HG03139 (cell line): Measurements from ENCODE around the gene MAP1B.
A peak's percentile ranks its signal among the peaks of the same experiment; 100 is the strongest.

ENCODE experiments used
- ATAC-seq: cut with Tn5 transposase; IDR thresholded peaks from one replicate; pipeline ENCODE4 v1.9.1; 2021; ENCODE audit not compliant: unreplicated experiment

MAP1B gene

DNA sequence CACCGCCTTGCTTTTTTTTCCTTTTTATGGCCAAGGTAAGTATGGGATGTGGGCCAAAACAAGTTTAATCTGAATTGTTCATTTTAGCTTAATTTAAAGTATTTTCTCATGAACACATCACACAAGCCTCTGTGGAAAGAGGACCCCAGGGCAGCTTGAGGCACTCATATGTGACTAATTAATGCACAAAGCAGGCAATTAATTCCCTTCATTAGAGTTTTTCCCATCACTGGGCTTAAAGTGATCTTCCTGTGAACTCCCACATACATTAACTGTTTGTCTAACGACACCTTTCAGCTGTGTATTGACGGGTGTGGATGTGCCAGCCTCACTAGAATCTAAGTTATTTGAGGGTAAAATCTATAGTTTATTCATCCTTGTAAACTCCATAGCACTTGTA, 109.5 kb downstream of the MAP1B start:
- no peak for ATAC-seq

DNA sequence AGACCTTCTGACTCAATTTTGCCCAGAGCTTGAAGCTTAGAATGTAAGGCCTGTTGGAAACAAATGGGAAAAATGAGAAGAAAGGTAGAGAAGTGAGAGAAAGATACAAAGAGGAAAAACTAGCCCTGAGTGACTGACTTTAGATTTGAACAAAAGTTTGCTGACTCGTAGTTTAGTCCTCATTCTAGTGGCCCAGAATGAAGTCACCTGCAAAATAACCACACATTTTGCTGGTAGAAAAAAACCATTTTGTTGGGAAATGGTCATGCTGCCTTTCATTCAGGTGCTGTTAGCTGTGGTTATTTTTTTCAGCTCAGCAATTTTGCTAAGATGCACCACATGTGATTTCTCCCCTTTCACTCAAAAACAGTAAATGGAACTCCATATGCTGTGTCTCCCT, 113.8 kb downstream of the MAP1B start:
- ATAC-seq: no peak

DNA sequence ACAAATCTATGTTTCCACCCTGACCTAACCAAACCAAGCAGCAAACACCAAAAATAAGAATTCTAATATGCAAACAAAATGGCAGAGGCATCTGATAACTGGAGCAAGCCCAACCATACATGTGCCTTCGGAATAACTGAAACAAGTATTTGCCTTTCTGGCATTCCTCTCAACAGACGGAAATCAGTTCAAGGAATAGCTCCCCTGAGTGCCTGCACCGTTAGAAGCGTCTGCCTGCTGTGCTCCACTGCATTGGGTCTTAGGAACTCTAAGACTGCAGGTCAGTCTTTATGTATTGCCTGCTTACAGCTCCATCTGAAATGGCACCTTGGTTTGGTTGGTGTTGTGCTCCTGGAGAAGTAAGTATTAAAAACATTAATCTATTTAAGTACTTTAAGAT, 114.3 kb downstream of the MAP1B start:
- ATAC-seq: no peak

DNA sequence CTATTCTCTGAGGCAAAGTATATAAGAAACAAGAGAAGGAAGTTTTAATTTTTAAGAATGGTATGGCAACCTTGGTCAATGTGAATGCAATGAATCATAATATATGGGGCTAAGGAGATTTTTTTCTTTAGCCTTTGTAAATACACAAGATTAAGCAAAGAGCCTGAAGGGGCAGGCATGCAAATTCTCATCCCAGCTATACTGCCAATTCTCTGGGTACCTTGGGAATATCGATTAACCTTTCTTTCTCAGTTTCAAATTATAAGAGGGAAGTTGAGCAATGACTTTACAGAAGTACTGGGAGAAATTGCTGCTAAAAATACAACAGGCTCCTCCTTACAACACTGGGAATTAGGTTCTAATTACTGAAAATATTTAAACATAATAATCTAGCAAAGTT, 115.2 kb downstream of the MAP1B start:
- ATAC-seq: no peak

DNA sequence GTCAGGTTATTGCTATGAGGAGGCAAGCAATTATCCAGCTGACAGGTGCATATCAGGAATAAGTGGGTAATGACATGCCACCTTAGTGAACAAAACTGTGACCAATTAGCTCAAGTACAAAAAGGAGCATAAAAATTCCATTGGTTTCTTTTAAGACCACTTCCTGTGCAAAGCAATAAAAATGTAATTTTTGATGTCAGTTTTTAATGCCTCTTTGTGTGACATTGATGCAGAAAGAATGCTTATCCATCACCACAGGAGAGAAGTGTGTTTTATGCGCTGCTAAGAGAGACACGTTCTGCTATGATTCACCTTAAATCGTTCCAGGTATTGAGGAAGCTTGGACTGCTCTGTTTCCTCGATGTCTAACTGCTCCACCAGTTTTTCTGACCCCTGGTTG, 116.1 kb downstream of the MAP1B start:
- no peak for ATAC-seq

DNA sequence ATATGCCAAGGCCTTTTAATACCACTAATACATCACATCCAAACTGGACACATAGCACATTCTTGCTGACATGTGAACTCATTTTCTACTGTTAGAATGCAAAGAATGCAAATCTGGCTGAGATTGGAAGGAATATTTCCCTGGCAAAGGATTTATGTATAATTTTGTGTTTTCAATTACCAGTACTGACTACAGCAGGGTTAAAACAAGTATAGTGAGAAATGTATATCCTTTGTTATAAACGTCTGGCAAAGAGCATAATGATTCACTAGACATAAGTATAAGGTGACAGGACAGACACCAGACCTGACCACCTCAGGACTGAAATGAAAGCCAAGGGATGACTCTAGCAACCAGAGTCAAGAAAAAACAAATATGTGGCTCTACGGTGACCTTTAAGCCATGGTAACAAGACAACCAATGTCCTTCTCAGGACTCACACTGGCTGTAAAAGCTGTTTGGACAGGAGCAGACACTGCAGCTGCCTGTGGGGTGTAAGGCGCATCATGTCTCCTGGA, 117.7 kb downstream of the MAP1B start:
- ATAC-seq: no peak

DNA sequence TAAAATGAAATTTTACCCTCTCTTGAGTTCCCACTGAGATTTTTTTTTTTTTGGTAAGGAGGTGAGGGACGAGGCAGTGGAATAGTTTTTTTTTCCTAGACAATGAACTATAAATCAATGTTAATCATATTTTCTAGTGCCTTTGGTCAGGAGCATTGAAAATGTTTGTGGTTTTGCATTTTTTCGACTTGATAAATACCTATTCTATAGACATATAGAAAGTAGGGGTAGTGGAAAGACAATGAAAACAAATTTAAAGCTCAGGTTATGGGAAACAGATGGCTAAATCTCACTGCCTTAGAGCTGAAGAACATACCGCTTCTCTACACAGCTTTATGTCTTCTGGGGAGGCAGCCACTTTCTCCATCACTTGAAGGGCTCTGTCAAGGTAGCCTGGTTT, 118.5 kb downstream of the MAP1B start:
- ATAC-seq: no peak

DNA sequence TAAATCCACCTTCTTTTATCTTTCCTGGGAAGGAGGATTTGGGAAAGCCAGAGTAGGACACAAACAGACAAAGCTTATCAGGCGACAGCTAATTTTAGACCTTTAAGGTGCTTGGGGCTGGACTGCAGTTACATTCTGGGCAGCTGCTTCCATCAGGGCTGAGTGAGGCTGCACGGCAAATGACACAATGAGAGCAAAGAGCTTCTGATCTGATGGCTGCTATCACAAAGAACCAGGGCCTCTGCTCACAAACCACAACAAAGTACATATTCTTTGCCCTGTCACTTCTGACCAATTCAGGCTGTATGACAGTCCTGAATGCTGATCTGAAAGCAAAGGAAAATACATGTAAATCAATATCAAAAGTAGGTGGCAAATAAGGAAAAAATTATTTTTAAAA, 119.7 kb downstream of the MAP1B start:
- no peak for ATAC-seq

DNA sequence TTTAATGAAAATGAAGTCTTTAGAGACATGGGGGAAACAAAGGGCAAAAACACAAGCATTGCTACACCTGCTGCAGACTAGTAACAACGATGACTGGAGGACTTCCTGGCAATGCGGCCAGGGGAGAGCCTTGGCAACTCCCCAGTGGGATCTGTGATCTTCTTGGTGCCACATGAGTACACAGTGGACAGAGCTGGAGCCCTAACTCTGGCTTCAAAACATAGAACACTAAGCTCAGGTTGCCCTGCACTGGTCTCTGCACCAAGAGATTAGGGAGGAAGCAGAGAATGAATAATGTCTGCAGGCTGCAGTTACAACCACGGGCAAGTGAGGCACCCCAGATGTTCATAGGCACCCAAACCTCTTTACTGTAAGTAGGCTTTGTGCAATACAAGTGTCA, 121.7 kb downstream of the MAP1B start:
- ATAC-seq: no peak

DNA sequence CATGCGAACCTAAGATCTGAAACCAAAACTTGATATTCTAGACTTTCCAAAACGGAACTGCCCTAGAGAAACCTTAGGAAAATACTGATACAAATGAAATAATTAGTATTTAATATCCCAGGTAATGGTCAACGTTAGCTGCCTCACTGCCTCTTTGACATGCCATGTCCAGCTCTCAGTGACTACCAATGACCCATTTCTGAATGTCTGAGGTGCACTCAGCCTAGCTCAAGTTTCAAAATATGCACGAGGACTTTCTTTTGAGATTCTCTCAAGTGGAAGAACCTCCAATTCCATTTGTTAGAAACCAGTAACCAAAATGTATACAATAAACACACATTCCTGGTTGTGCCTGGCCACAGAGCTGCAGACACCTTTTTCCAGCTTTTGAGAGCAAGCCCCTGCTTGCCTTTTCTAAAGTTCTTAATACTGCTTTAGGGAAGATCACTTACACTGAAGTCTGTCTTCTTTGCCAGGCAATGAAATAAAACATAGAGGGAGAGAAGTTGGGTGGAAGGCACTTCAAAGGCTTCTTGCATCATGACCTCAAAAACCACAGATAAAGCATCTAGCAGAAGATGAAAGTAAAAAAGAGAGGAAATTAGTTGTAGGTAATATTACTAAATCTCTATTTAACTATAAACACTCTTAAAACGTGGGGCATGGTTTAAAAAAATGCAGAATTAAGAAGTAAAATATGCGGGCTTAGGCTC, 124.9 kb downstream of the MAP1B start:
- no peak for ATAC-seq

DNA sequence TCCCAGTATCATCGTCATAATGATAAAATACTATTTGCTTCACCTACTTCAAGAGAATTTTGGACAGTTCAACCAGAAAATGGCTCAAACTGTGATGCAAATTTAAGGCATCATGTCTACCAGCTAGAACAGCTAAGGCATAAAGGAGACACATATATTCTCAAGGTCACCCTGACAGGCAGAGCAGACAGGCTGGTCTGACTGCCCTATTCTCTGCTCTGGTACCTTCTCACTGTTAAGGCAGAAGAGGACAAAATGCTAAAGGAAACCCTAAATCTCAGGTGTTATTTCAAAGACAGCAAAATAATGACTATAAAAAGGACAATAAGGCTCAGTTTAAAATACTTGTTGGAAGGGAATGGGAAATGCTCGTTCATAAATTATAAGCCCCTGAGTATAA, 125.6 kb downstream of the MAP1B start:
- ATAC-seq: no peak

DNA sequence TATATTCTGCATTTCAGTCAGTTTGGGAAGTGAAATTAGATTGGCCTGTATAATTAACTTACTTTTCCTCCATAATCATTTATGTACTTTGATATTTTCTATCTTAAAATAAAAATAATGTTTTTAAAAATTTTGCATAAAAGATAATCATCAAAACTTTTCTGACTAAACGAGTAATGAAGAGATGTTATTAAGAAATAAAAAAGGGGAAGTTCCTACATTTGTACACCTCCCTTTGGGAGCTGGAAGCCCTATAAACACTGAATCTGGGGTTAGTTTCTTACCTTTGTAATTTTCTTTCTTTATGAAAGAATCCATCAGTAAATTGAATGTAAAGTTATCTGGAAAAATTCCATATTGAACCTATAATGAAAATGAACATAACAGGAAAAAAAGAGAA, 126.6 kb downstream of the MAP1B start:
- no peak for ATAC-seq

DNA sequence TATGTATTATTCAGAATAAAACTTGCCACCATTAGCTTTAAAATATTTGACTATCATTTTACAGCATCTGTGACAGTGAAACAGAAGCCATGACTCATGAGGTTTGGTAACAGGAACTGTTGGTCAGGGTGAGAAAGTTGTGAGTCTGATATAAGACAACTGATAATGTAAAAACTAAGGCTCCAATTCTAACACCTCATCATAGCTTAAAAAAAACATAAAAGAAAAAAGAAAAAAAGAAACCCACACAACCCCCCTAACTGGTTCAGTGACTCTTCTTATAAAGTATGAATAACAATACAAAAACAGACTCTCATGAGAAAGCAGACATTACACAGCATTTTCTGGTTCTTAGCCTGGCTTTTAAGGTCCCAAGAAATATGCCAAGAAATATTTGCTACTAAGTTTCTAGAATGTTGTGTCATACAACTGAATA, 127.0 kb downstream of the MAP1B start:
- peak; percentile 78 for ATAC-seq

DNA sequence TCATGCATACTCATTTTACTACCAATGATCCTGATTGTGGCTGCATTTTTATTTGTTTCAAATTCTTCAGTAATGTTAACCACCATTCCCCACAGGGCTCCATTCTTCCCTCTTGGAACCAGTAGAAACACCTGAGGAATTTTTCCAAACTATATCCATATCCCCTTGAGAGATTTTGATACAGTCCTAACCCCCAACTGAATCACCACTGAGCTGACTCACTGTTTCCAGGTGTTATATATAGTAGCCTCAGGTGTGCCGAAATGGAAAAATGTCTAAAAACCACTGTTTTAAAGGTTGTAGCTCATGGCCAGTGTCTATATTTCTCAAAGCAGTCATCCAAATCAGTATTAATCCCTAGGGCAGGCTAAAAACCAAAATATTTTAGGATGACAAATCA, 127.6 kb downstream of the MAP1B start:
- ATAC-seq: no peak

DNA sequence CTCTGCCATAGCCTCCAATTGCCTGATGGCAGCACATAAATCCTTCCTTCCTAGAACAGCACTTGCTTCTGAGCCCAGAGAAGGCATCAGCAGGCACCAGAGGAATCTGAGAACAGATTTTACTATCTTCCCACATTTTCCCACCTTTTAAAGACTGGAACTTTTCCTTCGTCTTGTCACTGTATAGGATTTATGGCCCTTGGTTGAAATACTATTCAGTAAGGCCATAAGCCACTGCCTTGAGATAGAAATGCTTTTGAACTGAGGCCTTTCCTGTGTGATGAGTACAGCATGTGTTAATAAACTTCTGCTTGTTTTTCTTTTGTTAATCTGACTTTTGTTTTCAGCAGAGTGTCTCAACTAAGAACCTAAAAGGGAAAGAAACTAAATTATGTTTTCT, 128.4 kb downstream of the MAP1B start:
- ATAC-seq: no peak

DNA sequence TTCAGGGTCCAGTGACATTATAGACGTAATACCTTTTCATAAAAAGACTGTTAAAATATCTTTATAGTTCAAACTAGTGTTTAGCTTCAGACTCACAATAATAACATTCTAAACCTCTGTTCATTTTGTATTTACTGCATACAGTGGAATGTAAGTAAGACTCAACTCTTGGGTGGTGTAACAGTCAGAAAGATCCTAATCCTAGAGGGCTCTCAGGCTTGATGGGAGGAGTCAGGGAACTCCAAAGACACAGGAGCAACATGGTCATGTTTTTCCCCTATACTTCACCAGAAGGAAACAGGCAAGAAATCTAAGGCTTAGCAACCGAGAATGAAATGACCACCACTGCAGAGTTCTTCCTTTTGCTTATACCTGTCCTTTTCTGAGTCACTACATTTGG, 130.1 kb downstream of the MAP1B start:
- ATAC-seq: no peak

DNA sequence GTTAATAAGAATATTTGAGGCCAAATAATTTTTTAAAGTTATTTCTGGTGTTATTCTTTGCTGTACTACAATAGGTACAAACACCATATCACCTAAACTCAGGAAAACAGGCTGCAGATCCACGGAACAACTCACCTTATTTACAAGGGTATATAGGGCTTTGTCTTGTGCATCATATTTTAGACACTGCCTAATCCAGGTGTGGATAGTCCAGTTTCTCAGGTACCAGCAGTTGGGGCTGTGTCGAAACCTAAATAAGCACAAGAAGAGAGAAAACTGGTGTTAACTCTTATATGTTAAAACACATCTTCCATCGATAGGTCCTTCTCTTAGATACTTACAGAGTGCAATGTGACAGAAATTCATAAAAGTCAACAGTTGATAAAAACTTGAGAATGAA, 130.6 kb downstream of the MAP1B start:
- no peak for ATAC-seq

DNA sequence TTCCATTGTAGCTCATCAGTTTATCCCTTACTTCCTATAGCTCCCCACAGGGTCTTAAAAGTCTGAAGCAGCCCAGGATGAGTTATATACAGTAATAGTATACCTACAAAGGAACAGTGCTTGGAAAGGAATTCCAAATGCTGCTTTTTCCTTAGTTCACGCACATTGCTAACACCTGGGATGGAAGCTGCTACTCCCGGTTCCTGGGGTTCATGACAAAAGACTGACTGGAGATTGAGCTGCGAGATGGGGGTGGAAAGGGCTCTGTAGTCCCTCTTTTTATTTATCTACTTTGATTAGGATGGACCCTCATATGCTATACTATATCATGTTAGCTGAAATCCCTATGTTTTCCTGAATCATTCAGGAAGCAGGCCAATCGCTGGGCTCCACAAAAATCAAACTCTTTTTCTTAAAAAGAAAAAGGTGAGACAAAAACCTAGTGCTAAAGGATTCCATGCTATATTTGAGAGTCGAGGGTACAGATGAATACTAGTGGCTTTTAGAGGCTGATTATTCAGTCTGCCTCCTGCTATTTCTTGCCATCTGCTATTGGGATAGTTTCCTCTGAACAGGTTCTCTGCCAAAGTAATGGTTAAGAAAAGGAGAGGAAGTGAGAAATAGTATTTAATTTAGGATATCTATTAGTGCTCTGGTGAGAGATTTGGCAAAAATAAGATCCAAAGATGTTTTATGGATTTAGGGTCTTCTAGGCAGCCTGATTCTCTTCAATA, 131.6 kb downstream of the MAP1B start:
- no peak for ATAC-seq

DNA sequence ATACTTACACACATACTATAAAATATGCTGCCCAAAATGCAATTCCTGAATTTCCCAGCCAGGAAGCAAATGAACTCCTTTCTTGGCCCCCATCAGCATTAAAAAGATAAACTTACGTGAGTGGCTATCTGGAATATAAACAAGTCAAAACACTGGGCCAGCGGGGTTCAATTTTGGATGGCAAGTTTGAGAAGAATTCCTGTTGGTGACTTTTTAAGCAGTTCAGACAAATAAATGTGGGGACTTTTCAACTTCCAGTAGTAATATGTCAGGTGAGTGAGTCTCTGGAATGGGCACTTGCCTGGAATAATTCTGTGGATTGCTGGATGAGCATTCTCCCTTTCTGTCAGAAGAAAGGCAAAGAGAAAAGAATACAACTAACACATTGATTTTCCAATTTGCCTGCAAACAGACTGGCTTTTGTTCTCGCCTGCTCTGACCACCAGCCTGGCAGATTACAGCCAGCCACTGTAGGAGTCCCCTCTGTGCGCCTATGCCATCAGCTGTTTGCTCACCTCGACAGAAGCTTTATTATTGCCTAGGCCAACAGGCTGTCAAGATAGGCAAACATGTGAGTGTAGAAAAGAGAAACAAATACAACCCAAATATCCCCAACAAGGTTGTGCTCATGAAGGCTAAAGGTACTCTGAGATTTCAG, 134.2 kb downstream of the MAP1B start:
- no peak for ATAC-seq

DNA sequence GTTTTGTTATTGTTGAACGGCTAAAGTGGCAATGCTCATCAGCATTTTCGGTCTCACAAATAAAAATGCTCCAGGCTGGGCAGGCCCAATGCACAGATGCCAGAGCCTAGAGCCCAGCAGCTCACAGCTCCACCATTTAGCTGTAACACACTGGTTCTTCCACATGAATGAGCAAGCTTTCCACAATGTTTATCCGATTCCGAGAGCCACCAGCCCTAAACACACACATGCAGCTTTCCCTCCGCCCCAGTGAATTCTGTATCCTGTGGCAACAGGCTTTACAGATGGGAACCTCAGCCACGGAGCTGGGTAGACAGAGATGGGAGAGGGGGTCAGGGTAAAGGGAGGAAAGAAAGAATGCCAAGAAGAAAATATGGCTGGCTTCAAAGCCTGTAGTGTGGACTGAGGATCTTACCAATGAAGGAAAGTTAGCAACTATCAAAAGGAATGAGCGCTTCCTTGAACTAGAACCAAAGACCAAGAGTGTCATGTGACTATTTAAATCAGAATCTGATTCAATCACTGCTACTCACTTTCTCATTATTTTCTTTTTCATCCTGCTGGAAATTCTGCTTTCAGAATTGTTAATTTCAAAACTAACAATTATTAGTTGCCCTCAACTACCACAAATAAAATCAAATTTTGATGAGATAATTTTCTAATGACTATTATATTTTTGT, 135.7 kb downstream of the MAP1B start:
- no peak for ATAC-seq

DNA sequence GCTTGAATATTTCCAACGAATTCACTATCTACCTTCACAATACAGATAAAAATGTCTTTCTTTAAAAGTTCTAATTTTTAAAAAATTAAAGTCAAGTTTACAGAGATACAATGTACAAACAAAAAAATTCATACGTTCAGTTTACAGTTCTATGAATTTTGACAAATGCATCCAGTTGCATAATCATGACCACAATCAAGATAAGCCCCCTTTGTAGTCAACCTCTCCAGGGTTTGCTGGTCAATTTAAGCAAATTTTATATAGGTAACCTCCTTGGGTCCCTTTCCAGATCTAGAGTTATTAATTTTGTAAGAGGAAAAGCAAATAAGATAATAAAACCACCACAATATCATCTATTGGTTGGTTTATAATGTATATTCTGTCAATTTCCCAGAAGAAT, 136.4 kb downstream of the MAP1B start:
- ATAC-seq: no peak
